PC-3 (cell line): ENCODE measurements around the gene ADH5. TPM values are rescaled to one million over a fixed set of nuclear protein-coding genes. Genes with fewer than 3 reads are reported as not detected.

Source experiments
- ATAC-seq: fragments of 200-7000 bp; cut with Tn5 transposase; 2 replicates; pipeline ENCODE4 v1.9.1; 2020; ENCODE audit warnings: mild to moderate bottlenecking, moderate library complexity
- BruUV-seq: library from RNA; stranded (reverse); fragments of 400-500 nt; replicated peaks from 2 replicates; lab custom pipeline; 2021; lab: Mats Ljungman, UMichigan
- CTCF ChIA-PET: fragments of 300-600 bp; sonication (Branson Sonifier 250); formaldehyde crosslinking; loops from one replicate; lab custom pipeline; 2022; ENCODE audit warnings: antibody characterized with exemption; lab: Charles Lee
- POLR2A ChIA-PET: fragments of 300-600 bp; sonication (Branson Sonifier 250); formaldehyde crosslinking; loops from one replicate; lab custom pipeline; 2022; ENCODE audit warnings: antibody characterized with exemption; ENCODE audit not compliant: unreplicated experiment; lab: Charles Lee
- DNase-seq: peaks from one replicate; pipeline ENCODE4 v3.0.0-alpha.2; 2015
- H2AFZ ChIP-seq: fragments of 300-600 bp; sonication (generic); 2 replicates; pipeline ENCODE4 v1.6.0; 2016; ENCODE audit warnings: antibody characterized with exemption, low read length
- H3F3A ChIP-seq: fragments of 300-600 bp; sonication (generic); one replicate; pipeline ENCODE4 v1.6.0; 2017; ENCODE audit warnings: antibody characterized with exemption, low read length, control low read depth, mild to moderate bottlenecking; ENCODE audit not compliant: unreplicated experiment
- H3K27ac ChIP-seq: fragments of 300-600 bp; sonication (generic); 2 replicates; pipeline ENCODE4 v1.5.1; 2016; ENCODE audit warnings: mild to moderate bottlenecking, low read length
- H3K27me3 ChIP-seq: fragments of 300-600 bp; sonication (generic); 2 replicates; pipeline ENCODE4 v1.6.1; 2016; ENCODE audit warnings: low read length, mixed read lengths
- H3K36me3 ChIP-seq: fragments of 300-600 bp; sonication (generic); 2 replicates; pipeline ENCODE4 v1.6.1; 2016; ENCODE audit warnings: low read depth, mixed run types, low read length, mixed read lengths
- H3K4me1 ChIP-seq: fragments of 300-600 bp; sonication (generic); 2 replicates; pipeline ENCODE4 v1.5.1; 2016; ENCODE audit warnings: low read length; ENCODE audit not compliant: insufficient read depth
- H3K4me2 ChIP-seq: fragments of 300-600 bp; sonication (generic); 2 replicates; pipeline ENCODE4 v1.6.0; 2016; ENCODE audit warnings: low read length
- H3K4me3 ChIP-seq: fragments of 300-600 bp; sonication (generic); 2 replicates; pipeline ENCODE4 v1.5.1; 2016; ENCODE audit warnings: mild to moderate bottlenecking, low read length, mixed read lengths
- H3K79me2 ChIP-seq: fragments of 300-600 bp; sonication (generic); 2 replicates; pipeline ENCODE4 v1.6.1; 2017; ENCODE audit warnings: low read length, mixed read lengths
- H3K9ac ChIP-seq: fragments of 300-600 bp; sonication (generic); 2 replicates; pipeline ENCODE4 v1.6.0; 2016; ENCODE audit warnings: mild to moderate bottlenecking, low read length
- H3K9me2 ChIP-seq: fragments of 300-600 bp; sonication (generic); replicated peaks from 2 replicates; pipeline ENCODE4 v1.6.1; 2016; ENCODE audit warnings: mixed run types, low read length, mixed read lengths
- H3K9me3 ChIP-seq: fragments of 300-600 bp; sonication (generic); 2 replicates; pipeline ENCODE4 v1.6.1; 2016; ENCODE audit warnings: low read length, mixed read lengths
- H4K20me1 ChIP-seq: fragments of 300-600 bp; sonication (generic); 2 replicates; pipeline ENCODE4 v1.6.1; 2016; ENCODE audit warnings: low read length, mixed read lengths
- EZH2 ChIP-seq: fragments of 300-600 bp; sonication (generic); IDR thresholded peaks from one replicate; pipeline ENCODE4 v1.6.1; 2017; ENCODE audit warnings: antibody characterized with exemption, mild to moderate bottlenecking, low read length; ENCODE audit not compliant: unreplicated experiment
- EZH2phosphoT487 ChIP-seq: fragments of 300-600 bp; sonication (generic); IDR thresholded peaks from 2 replicates; pipeline ENCODE4 v1.6.1; 2018; ENCODE audit warnings: mild to moderate bottlenecking, antibody characterized with exemption, low read length, borderline replicate concordance
- intact Hi-C: fragments of 100-400 bp; cut with micrococcal nuclease; formaldehyde crosslinking; loops from 2 replicates; pipeline ENCODE4 v1.9.0; 2023
- total RNA-seq: library from RNA; depleted of rRNA; stranded (reverse); fragments of >200 nt; gene quantifications from 2 replicates; pipeline ENCODE4 v1.2.3, GENCODE V29; 2014
- TF ChIP-seq, protein P1 (sequence below): fragments of 300-600 bp; sonication (generic); conservative IDR thresholded peaks from 2 replicates; pipeline ENCODE4 v1.5.1; 2017; ENCODE audit warnings: antibody characterized with exemption, low read depth, mild to moderate bottlenecking, low read length

Gene ADH5
- total RNA-seq, 1 experiment from 2014 or later: 94.5 TPM

- DNase-seq (no peak), ATAC-seq (no peak)
- Histone ChIP-seq H3K36me3 (no peaks in the 10 kb centered on the region; the same call in 1 of the 2 replicates), H3K4me3 (no peak overlapping the region), H3F3A (no peaks in the 10 kb centered on the region), H4K20me1 (no peaks in the 10 kb centered on the region), H3K4me1 (no peaks in the 10 kb centered on the region), H3K9me3 (peaks cover 9% of the 10 kb centered on the region; the same call in 1 of the 2 replicates), H3K4me2 (no peak overlapping the region), H3K9ac (no peak overlapping the region), H3K9me2 (no peaks in the 10 kb centered on the region), H3K27ac (no peak overlapping the region), H3K79me2 (no peaks in the 10 kb centered on the region), H2AFZ (no peak overlapping the region), H3K27me3 (no peaks in the 10 kb centered on the region)
- ChIA-PET POLR2A (no interaction called here), CTCF (no interaction called here)
- no TSS peak for BruUV-seq
- intact Hi-C loops: no loop called here
- TF ChIP-seq, protein P1, sequence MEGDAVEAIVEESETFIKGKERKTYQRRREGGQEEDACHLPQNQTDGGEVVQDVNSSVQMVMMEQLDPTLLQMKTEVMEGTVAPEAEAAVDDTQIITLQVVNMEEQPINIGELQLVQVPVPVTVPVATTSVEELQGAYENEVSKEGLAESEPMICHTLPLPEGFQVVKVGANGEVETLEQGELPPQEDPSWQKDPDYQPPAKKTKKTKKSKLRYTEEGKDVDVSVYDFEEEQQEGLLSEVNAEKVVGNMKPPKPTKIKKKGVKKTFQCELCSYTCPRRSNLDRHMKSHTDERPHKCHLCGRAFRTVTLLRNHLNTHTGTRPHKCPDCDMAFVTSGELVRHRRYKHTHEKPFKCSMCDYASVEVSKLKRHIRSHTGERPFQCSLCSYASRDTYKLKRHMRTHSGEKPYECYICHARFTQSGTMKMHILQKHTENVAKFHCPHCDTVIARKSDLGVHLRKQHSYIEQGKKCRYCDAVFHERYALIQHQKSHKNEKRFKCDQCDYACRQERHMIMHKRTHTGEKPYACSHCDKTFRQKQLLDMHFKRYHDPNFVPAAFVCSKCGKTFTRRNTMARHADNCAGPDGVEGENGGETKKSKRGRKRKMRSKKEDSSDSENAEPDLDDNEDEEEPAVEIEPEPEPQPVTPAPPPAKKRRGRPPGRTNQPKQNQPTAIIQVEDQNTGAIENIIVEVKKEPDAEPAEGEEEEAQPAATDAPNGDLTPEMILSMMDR: no peak
- TF ChIP-seq EZH2phosphoT487 (no peak), EZH2 (no peak)
Measured at GRCh38 chr4:99126376-99126775, 37.8 kb upstream of the ADH5 start.

GRCh38 chr4:99121008-99121407 is 32.4 kb upstream of the ADH5 start:
- H3K9me2 ChIP-seq: no peaks in the 10 kb centered on the region
- H3K36me3 ChIP-seq: no peaks in the 10 kb centered on the region
- H3K27me3 ChIP-seq: no peaks in the 10 kb centered on the region
- no peaks in the 10 kb centered on the region for H3K9me3 ChIP-seq
- no TSS peak for BruUV-seq
- CTCF ChIA-PET: no interaction called here
- no peak overlapping the region for H3K9ac ChIP-seq
- no peaks in the 10 kb centered on the region for H3K79me2 ChIP-seq
- DNase-seq: no peak
- H3K4me3 ChIP-seq: no peak overlapping the region
- H4K20me1 ChIP-seq: no peaks in the 10 kb centered on the region
- no peak overlapping the region for H3K4me2 ChIP-seq
- H3F3A ChIP-seq: no peaks in the 10 kb centered on the region
- TF ChIP-seq, protein P1: no peak
- TF ChIP-seq EZH2: no peak
- TF ChIP-seq EZH2phosphoT487: no peak
- POLR2A ChIA-PET: no interaction called here
- no peaks in the 10 kb centered on the region for H3K4me1 ChIP-seq
- H2AFZ ChIP-seq: no peak overlapping the region
- no peak for ATAC-seq
- H3K27ac ChIP-seq: no peak overlapping the region
- intact Hi-C loops: no loop called here

- Histone ChIP-seq H3K9ac (no peak overlapping the region), H3K79me2 (no peaks in the 10 kb centered on the region), H4K20me1 (no peaks in the 10 kb centered on the region), H3K27me3 (no peaks in the 10 kb centered on the region), H3K4me1 (no peaks in the 10 kb centered on the region), H3K9me3 (no peaks in the 10 kb centered on the region), H3K36me3 (no peaks in the 10 kb centered on the region), H3F3A (no peaks in the 10 kb centered on the region), H3K27ac (no peak overlapping the region), H3K4me3 (no peak overlapping the region), H3K9me2 (no peaks in the 10 kb centered on the region), H2AFZ (no peak overlapping the region), H3K4me2 (no peak overlapping the region)
- DNase-seq: no peak
- no peak for ATAC-seq
- CTCF ChIA-PET: no interaction called here
- intact Hi-C loops: no loop called here
- POLR2A ChIA-PET: no interaction called here
- TF ChIP-seq EZH2: no peak
- TF ChIP-seq, protein P1: no peak
- no peak for TF ChIP-seq EZH2phosphoT487
- no TSS peak for BruUV-seq
Measured at GRCh38 chr4:99120501-99120900, 31.9 kb upstream of the ADH5 start.
